Esophagus (tissue), 2 donors: ENCODE measurements around the gene COL28A1. TPM values are rescaled to one million over a fixed set of nuclear protein-coding genes. Genes with fewer than 3 reads are reported as not detected.

Experiments
- H3K27ac ChIP-seq, 2 donors: one replicate each; pipeline ENCODE4 v1.5.1; 2013; ENCODE audit warnings: low read depth in 2 of 2, mild to moderate bottlenecking in 2 of 2, inconsistent platforms in 1 of 2, low read length in 1 of 2, moderate library complexity in 1 of 2
- H3K27me3 ChIP-seq, 2 donors: one replicate each; pipeline ENCODE4 v1.6.1; 2013; ENCODE audit warnings: low read length in 2 of 2, control low read depth in 1 of 2, mild to moderate bottlenecking in 1 of 2; ENCODE audit not compliant: insufficient read depth in 2 of 2, control insufficient read depth in 1 of 2
- H3K36me3 ChIP-seq, 2 donors: one replicate each; pipeline ENCODE4 v1.6.1; 2013; ENCODE audit warnings: low read length in 1 of 2; ENCODE audit not compliant: control insufficient read depth in 2 of 2, insufficient read depth in 2 of 2
- H3K4me1 ChIP-seq, 2 donors: one replicate each; pipeline ENCODE4 v1.6.1; 2013; ENCODE audit warnings: low read length in 1 of 2; ENCODE audit not compliant: control insufficient read depth in 2 of 2, insufficient read depth in 2 of 2
- H3K4me3 ChIP-seq, 2 donors: one replicate each; pipeline ENCODE4 v1.5.1; 2013; ENCODE audit warnings: low read length in 2 of 2, mild to moderate bottlenecking in 2 of 2, low read depth in 1 of 2, moderate library complexity in 1 of 2
- H3K9me3 ChIP-seq, 2 donors: one replicate each; pipeline ENCODE4 v1.6.1; 2013; ENCODE audit warnings: mild to moderate bottlenecking in 2 of 2, low read depth in 1 of 2, low read length in 1 of 2, moderate library complexity in 1 of 2; ENCODE audit not compliant: control insufficient read depth in 2 of 2, insufficient read depth in 1 of 2
- WGBS, 2 donors: extraction: QIAGEN DNeasy Blood & Tissue Kit; methylation state at CpG; one replicate each; pipeline ENCODE4 v1.1.7; 2013; 5-methylcytosine and 5-hydroxymethylcytosine counted together
- polyA plus RNA-seq, 2 donors: library from polyadenylated mRNA; stranded (reverse); fragments of 200-250 nt; gene quantifications; one replicate each; pipeline ENCODE4 v1.2.3, GENCODE V29; 2013
- donor health status: healthy with polysubstance abuse.
- donor health status: Bipolar disorder and iron deficiency.

Gene COL28A1
- polyA plus RNA-seq, 2 donors, result 0.60 to 1.1 TPM

- Histone ChIP-seq H3K36me3 (no peaks in the 10 kb centered on the region), H3K9me3 (no peaks in the 10 kb centered on the region), H3K27me3 (no peaks in the 10 kb centered on the region), H3K27ac (no peak overlapping the region), H3K4me3 (no peak overlapping the region), H3K4me1 (no peaks in the 10 kb centered on the region)
- WGBS, 2 donors, result 92 to 97% methylated on average over 2 of the region's 2 CpGs
Observed at GRCh38 chr7:7526006-7526405, 9.7 kb downstream of the COL28A1 start.

- Histone ChIP-seq H3K4me3 (no peak overlapping the region), H3K27me3 (no peaks in the 10 kb centered on the region), H3K27ac (no peak overlapping the region), H3K36me3 (no peaks in the 10 kb centered on the region), H3K9me3 (no peaks in the 10 kb centered on the region), H3K4me1 (no peaks in the 10 kb centered on the region)
- WGBS, 2 donors, result 55 to 68% methylated on average over 3 of the region's 3 CpGs
Observed at GRCh38 chr7:7524121-7524520, 11.6 kb downstream of the COL28A1 start.

- H3K4me1 ChIP-seq, result no peaks in the 10 kb centered on the region
- no peaks in the 10 kb centered on the region for H3K9me3 ChIP-seq
- 83 to 88% methylated on average over 3 of the region's 3 CpGs for WGBS, 2 donors
- no peak overlapping the region for H3K27ac ChIP-seq
- no peaks in the 10 kb centered on the region for H3K36me3 ChIP-seq
- no peak overlapping the region for H3K4me3 ChIP-seq
- no peaks in the 10 kb centered on the region for H3K27me3 ChIP-seq
Observed at GRCh38 chr7:7522421-7522820, 13.3 kb downstream of the COL28A1 start.

GRCh38 chr7:7521259-7521658 lies 14.4 kb downstream of the COL28A1 start:
- 48 to 50% methylated on average over 3 of the region's 3 CpGs for WGBS, 2 donors
- Histone ChIP-seq H3K36me3 (no peaks in the 10 kb centered on the region), H3K4me3 (no peak overlapping the region), H3K27me3 (no peaks in the 10 kb centered on the region), H3K9me3 (no peaks in the 10 kb centered on the region), H3K27ac (no peak overlapping the region), H3K4me1 (no peaks in the 10 kb centered on the region)

GRCh38 chr7:7519528-7519927 lies 16.1 kb downstream of the COL28A1 start:
- WGBS, 2 donors, result 61 to 75% methylated on average over 2 of the region's 2 CpGs
- H3K27ac ChIP-seq, result no peak overlapping the region
- no peaks in the 10 kb centered on the region for H3K4me1 ChIP-seq
- H3K9me3 ChIP-seq, result no peaks in the 10 kb centered on the region
- H3K27me3 ChIP-seq, result no peaks in the 10 kb centered on the region
- no peaks in the 10 kb centered on the region for H3K36me3 ChIP-seq
- no peak overlapping the region for H3K4me3 ChIP-seq

- Histone ChIP-seq H3K27me3 (no peaks in the 10 kb centered on the region), H3K4me1 (no peaks in the 10 kb centered on the region), H3K27ac (no peak overlapping the region), H3K9me3 (no peaks in the 10 kb centered on the region), H3K4me3 (no peak overlapping the region), H3K36me3 (no peaks in the 10 kb centered on the region)
- 85 to 89% methylated on average over 2 of the region's 2 CpGs for WGBS, 2 donors
Observed at GRCh38 chr7:7519056-7519455, 16.6 kb downstream of the COL28A1 start.

GRCh38 chr7:7517754-7518153 lies 17.9 kb downstream of the COL28A1 start:
- H3K27me3 ChIP-seq, result no peaks in the 10 kb centered on the region
- H3K4me3 ChIP-seq, result no peak overlapping the region
- WGBS, 2 donors, result 33 to 38% methylated on average over 3 of the region's 3 CpGs
- H3K27ac ChIP-seq, result no peak overlapping the region
- no peaks in the 10 kb centered on the region for H3K4me1 ChIP-seq
- no peaks in the 10 kb centered on the region for H3K36me3 ChIP-seq
- H3K9me3 ChIP-seq, result no peaks in the 10 kb centered on the region

GRCh38 chr7:7516662-7517061 lies 19.0 kb downstream of the COL28A1 start:
- H3K27me3 ChIP-seq, result no peaks in the 10 kb centered on the region
- no peak overlapping the region for H3K4me3 ChIP-seq
- H3K36me3 ChIP-seq, result no peaks in the 10 kb centered on the region
- WGBS, 2 donors, result 65 to 76% methylated on average over 1 of the region's 1 CpG
- H3K4me1 ChIP-seq, result no peaks in the 10 kb centered on the region
- H3K9me3 ChIP-seq, result no peaks in the 10 kb centered on the region
- no peak overlapping the region for H3K27ac ChIP-seq

- no peaks in the 10 kb centered on the region for H3K9me3 ChIP-seq
- no peak overlapping the region for H3K27ac ChIP-seq
- H3K36me3 ChIP-seq, result no peaks in the 10 kb centered on the region
- H3K4me1 ChIP-seq, result no peaks in the 10 kb centered on the region
- H3K27me3 ChIP-seq, result no peaks in the 10 kb centered on the region
- no peak overlapping the region for H3K4me3 ChIP-seq
- 72 to 89% methylated on average over 2 of the region's 2 CpGs for WGBS, 2 donors
Observed at GRCh38 chr7:7516156-7516555, 19.5 kb downstream of the COL28A1 start.

- Histone ChIP-seq H3K36me3 (no peaks in the 10 kb centered on the region), H3K9me3 (no peaks in the 10 kb centered on the region), H3K27me3 (no peaks in the 10 kb centered on the region), H3K27ac (peak overlapping the region in 1 of 2 donors; percentile 22), H3K4me1 (no peaks in the 10 kb centered on the region), H3K4me3 (no peak overlapping the region)
- WGBS, 2 donors, result 57 to 60% methylated on average over 4 of the region's 4 CpGs
Observed at GRCh38 chr7:7512861-7513597, 22.6 kb downstream of the COL28A1 start.
